Stimulated activated CD8-positive, alpha-beta memory T cell treated with anti-CD3 and anti-CD28 coated beads, Interleukin-12 subunit alpha, Interleukin-12 subunit beta, amount 100 ng/mL, for 24 hours (primary cell): ENCODE data around the gene HOOK1.
"Not testable (repeated sequence)": the region's sequence is repeated elsewhere in the genome, so short reads cannot be mapped to it uniquely, and the experiment has no call there.

Experiments used
- DNase-seq: peaks from one replicate; pipeline ENCODE4 v3.0.0-alpha.2; 2020; ENCODE audit errors: extremely low read depth

The HOOK1 gene

GRCh38 chr1:59819566-59820438, 5.1 kb downstream of the HOOK1 start:
- DNase-seq = no peak

DNA sequence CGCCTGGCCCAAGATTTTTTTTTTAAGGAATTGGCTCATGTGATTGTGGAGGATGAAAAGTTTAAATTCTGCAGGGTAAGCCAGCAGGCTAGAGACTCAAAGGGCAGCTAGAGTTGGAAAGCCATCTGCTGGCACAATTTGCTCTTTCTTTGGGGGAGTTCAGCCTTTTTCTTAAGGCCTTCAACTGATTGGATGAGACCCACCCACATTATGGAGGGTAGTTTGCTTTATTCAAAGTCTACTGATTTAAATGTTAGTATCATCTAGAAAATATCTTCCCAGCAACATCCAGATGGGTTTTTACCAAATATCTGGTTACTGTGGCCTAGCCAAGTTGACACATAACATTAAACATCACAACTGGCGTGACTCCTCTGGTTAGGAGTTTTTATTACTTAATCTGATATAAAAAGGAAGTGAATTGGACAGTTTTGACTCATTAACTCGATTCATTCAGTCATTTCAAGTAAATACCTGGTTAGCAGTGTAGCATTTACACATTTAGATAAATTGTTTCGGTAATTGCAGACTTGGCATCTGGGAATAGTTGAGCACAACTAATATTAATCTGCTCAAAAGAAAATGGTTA, 12.4 kb downstream of the HOOK1 start:
- DNase-seq = no peak

DNA sequence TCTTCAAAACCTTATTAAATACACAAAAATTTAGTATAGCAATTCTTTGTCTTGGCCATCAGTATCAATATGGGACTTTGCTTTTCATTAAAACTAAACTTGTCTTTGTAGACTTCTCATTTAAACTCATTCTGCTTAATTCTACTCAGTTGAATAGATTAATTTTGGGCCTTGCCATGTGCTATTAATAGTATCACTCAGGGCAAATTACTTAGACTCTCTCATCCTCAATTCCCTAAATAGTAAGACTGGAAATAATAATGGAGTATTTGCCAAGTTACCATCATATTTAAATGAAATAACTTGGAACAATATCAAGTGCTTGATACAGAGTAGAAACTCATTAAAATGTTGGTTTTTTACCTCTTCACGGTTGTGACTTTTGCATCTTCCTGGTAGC, 13.4 kb downstream of the HOOK1 start:
- no peak for DNase-seq

DNA sequence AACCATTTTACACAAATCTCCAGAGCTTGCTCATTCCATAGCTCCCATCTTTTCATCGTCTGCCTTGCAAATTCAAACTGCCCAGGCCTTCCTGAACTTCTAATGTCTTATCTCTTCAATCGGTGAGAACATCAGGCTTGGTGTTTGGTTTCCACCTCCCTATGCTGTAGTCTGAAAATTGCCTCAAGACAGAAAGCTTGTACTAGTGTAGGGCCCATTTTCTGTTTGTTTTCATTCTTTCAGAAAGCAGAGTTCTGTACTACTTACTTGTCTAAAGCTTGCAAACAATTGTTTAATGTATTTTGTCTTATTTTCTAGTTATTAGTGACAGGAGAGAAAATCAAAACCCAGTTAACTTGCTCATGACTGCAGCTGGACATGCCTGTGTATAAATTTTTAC, 16.8 kb downstream of the HOOK1 start:
- no peak for DNase-seq

GRCh38 chr1:59833022-59833421, 18.3 kb downstream of the HOOK1 start:
- no peak for DNase-seq

DNA sequence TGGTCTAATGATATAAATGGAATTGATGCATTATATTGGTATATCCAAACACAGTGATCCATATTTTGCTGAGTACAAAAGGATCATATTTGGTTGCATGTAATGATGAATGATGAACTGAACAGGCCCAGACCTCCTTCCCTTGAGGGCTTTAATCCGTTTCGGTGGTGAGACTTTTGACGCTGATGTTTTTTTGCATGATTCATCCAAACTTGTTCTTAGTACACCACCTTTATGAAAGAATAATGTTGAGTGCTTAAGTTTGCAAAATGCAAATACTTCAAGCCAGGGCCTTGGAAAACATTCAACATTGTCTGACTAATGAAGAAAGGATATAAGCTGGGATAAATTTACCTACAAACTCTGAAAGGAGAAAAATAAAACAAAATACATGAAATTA, 19.2 kb downstream of the HOOK1 start:
- DNase-seq = no peak

- not testable (repeated sequence) for DNase-seq
Observed at GRCh38 chr1:59837857-59838256, 23.1 kb downstream of the HOOK1 start.

- no peak for DNase-seq
Observed at GRCh38 chr1:59845091-59845490, 30.3 kb downstream of the HOOK1 start.

GRCh38 chr1:59846209-59846894, 31.6 kb downstream of the HOOK1 start:
- no peak for DNase-seq

DNA sequence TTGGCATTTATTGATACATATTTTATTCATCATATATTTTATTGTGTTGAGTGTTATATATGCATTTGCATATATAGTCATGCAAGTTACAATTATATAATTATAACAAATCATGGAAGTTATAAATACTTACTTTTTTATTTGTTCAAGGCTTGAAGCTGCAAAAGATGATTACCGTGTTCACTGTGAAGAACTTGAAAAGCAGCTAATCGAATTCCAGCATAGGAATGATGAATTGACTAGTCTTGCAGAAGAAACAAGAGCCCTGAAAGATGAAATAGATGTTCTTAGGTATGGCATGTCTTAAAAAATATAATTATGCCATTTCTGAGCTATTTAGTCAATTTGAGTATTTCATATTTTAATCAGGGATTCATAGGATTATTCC, 32.1 kb downstream of the HOOK1 start:
- no peak for DNase-seq

DNA sequence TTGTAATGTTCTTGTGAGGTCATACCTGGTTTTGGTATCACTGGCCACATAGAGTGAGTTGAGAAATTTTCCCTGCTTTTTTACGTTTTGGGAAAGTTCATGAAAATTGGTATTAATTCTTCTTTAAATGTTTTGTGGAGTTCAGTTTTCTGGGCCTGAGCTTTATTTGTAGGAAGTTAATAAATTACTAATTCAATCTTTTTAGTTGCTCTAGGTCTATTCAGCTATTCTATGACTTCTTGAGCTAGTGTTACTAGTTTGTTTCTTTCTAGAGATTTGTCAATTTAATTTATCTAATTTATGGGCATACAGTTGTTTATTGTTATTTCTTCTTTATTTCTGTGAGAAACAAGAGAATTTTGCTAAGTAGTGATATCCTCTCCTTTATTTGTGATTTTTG, 37.4 kb downstream of the HOOK1 start:
- no peak for DNase-seq

DNA sequence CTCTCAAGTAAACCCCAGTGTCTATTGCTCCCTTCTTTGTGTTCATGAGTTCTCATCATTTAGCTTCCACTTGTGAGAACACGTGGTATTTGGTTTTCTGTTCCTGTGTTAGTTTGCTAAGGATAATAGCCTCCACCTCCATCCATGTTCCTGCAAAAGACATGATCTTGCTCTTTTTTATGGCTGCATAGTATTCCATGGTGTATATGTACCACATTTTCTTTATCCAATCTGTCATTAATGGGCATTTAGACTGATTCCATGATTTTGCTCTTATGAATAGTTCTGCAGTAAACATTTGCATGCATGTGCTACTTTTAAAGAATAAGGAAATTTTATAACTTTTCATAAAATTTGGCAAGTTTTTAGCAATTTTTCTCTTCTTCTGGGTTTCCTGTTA, 40.5 kb downstream of the HOOK1 start:
- not testable (repeated sequence) for DNase-seq

DNA sequence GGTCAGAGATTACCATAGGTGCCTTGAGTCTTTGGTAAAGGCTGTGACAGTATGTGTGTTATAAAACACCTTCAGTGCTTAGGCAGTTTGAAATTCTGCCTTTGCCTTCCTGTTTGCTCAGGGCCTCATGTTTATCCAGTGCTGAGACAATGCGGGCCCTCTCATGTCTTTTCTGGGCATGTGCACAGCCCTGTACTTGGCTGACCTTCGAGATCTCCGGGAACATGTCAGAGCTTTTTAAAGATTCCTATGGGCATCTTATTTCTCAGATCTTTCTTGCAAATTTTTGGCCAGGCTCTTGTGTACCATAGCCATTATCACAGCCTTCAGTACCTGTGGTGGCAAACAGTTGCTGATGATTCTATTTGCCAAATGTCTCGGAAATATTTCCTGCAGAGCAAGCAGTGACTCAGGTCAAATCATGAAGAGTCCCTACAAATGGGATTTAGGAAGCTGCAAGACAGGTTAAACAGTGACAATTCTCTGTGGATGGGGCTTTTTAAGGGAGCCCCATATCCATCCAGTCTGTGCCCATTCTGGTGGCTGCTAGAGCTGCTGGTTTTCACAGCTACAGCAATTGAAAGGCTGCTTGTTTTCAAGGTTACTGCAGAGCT, 42.1 kb downstream of the HOOK1 start:
- DNase-seq = no peak

- DNase-seq = no peak
Observed at GRCh38 chr1:59857679-59858354, 43.1 kb downstream of the HOOK1 start.

GRCh38 chr1:59866462-59866861, 51.7 kb downstream of the HOOK1 start:
- DNase-seq = no peak

DNA sequence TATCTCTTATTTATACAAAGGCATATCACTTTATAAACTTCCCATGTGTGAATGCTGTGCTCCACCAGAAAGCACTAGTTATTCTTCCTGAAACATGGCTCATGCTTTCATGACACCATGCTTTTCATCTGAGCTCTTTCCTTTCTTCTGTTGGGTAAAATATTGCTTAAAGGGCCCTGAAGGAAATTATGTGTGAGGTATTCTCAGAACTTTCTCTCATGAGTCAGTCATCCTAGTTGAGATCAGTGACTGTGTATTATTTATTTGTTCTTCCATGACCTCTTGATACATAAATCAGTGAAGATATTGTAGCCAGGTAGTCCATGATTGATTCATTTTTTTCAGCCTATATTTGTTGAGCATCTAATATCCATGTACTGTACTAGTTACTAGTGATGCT, 57.0 kb downstream of the HOOK1 start:
- no peak for DNase-seq

GRCh38 chr1:59877108-59877682, 62.4 kb downstream of the HOOK1 start:
- no peak for DNase-seq

- no peak for DNase-seq
Observed at GRCh38 chr1:59878370-59878769, 63.6 kb downstream of the HOOK1 start.

DNA sequence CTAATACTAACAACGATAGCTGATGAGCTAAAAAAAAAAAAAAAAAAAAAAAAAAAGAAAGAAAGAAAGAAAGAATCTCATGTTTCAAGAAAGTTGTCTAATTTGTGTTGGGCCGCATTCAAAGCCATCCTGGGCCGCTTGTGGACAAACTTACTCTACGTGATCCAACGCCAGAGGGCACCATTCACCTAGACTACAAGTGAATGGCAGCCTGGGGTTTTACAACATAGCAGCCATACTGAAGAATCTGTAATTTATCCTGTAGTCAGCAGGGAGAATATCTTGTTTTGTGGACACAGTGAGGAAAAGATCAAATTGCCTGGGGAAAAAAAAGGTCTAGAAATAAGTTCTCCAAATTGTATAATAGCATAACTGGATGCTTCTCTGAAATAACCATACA, 64.8 kb downstream of the HOOK1 start:
- no peak for DNase-seq

DNA sequence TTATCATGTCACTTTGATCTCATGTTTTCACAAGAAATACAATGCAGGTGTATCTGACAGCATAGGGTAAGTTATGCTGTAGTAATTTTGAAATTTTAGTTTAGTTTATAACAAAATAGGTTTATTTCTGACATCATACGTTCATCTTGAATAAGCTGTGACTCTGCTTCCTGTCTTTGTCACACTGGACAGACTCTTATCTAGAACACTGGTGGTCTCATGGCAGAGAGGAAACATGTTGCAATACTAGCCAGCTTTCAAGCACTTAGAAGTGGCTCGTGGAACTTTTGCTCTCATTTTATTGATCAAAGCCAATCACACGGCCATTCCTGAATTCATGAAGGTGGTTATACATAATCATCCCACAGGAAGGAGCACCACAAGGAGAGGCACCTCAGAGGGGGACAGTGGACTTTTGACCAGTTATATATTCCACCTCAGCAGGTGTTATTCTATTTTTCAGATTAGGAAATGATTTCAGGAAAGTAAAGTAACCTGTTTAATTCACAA, 65.3 kb downstream of the HOOK1 start:
- DNase-seq = no peak

GRCh38 chr1:59880735-59881134, 66.0 kb downstream of the HOOK1 start:
- DNase-seq = no peak
